GM13976 (cell line): ENCODE results near the gene EME2.

Experiments used
- DNase-seq: peaks from one replicate; pipeline ENCODE4 v3.0.0; 2012; ENCODE audit warnings: low spot score
- CTCF ChIP-seq: IDR thresholded peaks from 2 replicates; pipeline ENCODE4 v1.5.1; 2012; ENCODE audit warnings: borderline replicate concordance, mild to moderate bottlenecking; ENCODE audit not compliant: insufficient read depth; ENCODE audit errors: extremely low read depth, missing control alignments, control extremely low read depth
- in situ Hi-C: fragments of 300-500 bp; cut with MboI; formaldehyde crosslinking; loops from one replicate; pipeline ENCODE4 v1.12.0; 2022; ENCODE audit warnings: low sequenced_read_pairs, mixed read lengths, inconsistent platforms; ENCODE audit not compliant: unreplicated experiment

The EME2 gene

GRCh38 chr16:1790611-1791255, 18.1 kb downstream of the EME2 start:
- in situ Hi-C loops: no loop called here
- DNase-seq: no peak
- no peak for TF ChIP-seq CTCF

- in situ Hi-C loops: no loop called here
- TF ChIP-seq CTCF: no peak
- no peak for DNase-seq
Measured at GRCh38 chr16:1791256-1791942, 18.8 kb downstream of the EME2 start.

- TF ChIP-seq CTCF: no peak
- in situ Hi-C loops: no loop called here
- no peak for DNase-seq
Measured at GRCh38 chr16:1791943-1792812, 19.6 kb downstream of the EME2 start.

- no peak for TF ChIP-seq CTCF
- no peak for DNase-seq
- in situ Hi-C loops: no loop called here
Measured at GRCh38 chr16:1792836-1793577, 20.4 kb downstream of the EME2 start.

- in situ Hi-C loops: no loop called here
- no peak for DNase-seq
- TF ChIP-seq CTCF: no peak
Measured at GRCh38 chr16:1793578-1794220, 21.1 kb downstream of the EME2 start, which contains the start of gene IGFALS. Gene IGFALS, minus strand, starts transcription at chr16:1793705. Its CDS starts 53 bp downstream, at chr16:1793652.
